ENCODE data around the gene PEX14.

DNA sequence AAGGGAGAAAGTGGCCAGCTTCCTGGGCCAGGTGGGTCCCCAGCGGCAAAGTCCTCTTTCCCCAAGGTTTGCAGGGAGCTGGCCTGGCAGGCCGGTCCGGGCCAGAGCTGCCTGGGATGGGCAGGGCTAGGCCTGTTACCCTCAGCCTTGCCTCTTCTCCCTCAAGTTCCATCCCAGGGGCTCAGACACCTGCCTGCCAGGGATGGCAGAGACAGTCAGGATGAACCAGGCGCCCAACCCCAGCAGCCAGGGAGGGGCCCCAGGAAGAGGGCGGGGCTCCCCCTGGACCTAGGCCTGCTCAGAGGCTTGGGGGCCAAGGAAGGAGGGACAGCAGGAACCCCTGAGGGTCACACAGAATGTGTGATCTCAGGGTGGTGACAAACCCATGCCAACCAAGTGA, 201.1 kb downstream of the PEX14 start:
- no peak for TF ChIP-seq OSR1 (CRISPR knock-in tag; IDR thresholded peaks at IDR 0.05)
- TF ChIP-seq PPARA (CRISPR knock-in tag; IDR thresholded peaks at IDR 0.05; ENCODE audit: borderline replicate concordance), result no peak
- TF ChIP-seq ZNF565 (CRISPR knock-in tag; conservative IDR thresholded peaks at IDR 0.05; ENCODE audit: low read depth), result no peak
- TF ChIP-seq, protein P1, sequence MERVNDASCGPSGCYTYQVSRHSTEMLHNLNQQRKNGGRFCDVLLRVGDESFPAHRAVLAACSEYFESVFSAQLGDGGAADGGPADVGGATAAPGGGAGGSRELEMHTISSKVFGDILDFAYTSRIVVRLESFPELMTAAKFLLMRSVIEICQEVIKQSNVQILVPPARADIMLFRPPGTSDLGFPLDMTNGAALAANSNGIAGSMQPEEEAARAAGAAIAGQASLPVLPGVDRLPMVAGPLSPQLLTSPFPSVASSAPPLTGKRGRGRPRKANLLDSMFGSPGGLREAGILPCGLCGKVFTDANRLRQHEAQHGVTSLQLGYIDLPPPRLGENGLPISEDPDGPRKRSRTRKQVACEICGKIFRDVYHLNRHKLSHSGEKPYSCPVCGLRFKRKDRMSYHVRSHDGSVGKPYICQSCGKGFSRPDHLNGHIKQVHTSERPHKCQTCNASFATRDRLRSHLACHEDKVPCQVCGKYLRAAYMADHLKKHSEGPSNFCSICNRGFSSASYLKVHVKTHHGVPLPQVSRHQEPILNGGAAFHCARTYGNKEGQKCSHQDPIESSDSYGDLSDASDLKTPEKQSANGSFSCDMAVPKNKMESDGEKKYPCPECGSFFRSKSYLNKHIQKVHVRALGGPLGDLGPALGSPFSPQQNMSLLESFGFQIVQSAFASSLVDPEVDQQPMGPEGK (CRISPR knock-in tag; IDR thresholded peaks at IDR 0.05; ENCODE audit: borderline replicate concordance), result no peak
- TF ChIP-seq ZFP30 (CRISPR knock-in tag; IDR thresholded peaks at IDR 0.05), result no peak
- no peak for TF ChIP-seq ZNF70 (CRISPR knock-in tag; IDR thresholded peaks at IDR 0.05)
- TF ChIP-seq, protein P2, sequence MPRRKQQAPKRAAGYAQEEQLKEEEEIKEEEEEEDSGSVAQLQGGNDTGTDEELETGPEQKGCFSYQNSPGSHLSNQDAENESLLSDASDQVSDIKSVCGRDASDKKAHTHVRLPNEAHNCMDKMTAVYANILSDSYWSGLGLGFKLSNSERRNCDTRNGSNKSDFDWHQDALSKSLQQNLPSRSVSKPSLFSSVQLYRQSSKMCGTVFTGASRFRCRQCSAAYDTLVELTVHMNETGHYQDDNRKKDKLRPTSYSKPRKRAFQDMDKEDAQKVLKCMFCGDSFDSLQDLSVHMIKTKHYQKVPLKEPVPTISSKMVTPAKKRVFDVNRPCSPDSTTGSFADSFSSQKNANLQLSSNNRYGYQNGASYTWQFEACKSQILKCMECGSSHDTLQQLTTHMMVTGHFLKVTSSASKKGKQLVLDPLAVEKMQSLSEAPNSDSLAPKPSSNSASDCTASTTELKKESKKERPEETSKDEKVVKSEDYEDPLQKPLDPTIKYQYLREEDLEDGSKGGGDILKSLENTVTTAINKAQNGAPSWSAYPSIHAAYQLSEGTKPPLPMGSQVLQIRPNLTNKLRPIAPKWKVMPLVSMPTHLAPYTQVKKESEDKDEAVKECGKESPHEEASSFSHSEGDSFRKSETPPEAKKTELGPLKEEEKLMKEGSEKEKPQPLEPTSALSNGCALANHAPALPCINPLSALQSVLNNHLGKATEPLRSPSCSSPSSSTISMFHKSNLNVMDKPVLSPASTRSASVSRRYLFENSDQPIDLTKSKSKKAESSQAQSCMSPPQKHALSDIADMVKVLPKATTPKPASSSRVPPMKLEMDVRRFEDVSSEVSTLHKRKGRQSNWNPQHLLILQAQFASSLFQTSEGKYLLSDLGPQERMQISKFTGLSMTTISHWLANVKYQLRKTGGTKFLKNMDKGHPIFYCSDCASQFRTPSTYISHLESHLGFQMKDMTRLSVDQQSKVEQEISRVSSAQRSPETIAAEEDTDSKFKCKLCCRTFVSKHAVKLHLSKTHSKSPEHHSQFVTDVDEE (CRISPR knock-in tag; IDR thresholded peaks at IDR 0.05), result no peak
- no peak for TF ChIP-seq CSDC2 (CRISPR knock-in tag; IDR thresholded peaks at IDR 0.05)
- TF ChIP-seq, protein P3, sequence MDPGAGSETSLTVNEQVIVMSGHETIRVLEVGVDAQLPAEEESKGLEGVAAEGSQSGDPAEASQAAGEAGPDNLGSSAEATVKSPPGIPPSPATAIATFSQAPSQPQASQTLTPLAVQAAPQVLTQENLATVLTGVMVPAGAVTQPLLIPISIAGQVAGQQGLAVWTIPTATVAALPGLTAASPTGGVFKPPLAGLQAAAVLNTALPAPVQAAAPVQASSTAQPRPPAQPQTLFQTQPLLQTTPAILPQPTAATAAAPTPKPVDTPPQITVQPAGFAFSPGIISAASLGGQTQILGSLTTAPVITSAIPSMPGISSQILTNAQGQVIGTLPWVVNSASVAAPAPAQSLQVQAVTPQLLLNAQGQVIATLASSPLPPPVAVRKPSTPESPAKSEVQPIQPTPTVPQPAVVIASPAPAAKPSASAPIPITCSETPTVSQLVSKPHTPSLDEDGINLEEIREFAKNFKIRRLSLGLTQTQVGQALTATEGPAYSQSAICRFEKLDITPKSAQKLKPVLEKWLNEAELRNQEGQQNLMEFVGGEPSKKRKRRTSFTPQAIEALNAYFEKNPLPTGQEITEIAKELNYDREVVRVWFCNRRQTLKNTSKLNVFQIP (CRISPR knock-in tag; IDR thresholded peaks at IDR 0.05; ENCODE audit: borderline replicate concordance, low read depth), result no peak
- TF ChIP-seq, protein P4, sequence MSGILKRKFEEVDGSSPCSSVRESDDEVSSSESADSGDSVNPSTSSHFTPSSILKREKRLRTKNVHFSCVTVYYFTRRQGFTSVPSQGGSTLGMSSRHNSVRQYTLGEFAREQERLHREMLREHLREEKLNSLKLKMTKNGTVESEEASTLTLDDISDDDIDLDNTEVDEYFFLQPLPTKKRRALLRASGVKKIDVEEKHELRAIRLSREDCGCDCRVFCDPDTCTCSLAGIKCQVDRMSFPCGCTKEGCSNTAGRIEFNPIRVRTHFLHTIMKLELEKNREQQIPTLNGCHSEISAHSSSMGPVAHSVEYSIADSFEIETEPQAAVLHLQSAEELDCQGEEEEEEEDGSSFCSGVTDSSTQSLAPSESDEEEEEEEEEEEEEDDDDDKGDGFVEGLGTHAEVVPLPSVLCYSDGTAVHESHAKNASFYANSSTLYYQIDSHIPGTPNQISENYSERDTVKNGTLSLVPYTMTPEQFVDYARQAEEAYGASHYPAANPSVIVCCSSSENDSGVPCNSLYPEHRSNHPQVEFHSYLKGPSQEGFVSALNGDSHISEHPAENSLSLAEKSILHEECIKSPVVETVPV (CRISPR knock-in tag; IDR thresholded peaks at IDR 0.05), result no peak
- no peak for TF ChIP-seq RARB (CRISPR knock-in tag; IDR thresholded peaks at IDR 0.05)
- no peak for TF ChIP-seq ZC3H10 (CRISPR knock-in tag; IDR thresholded peaks at IDR 0.05)
- TF ChIP-seq CREB5 (CRISPR knock-in tag; IDR thresholded peaks at IDR 0.05; ENCODE audit: low read depth), result no peak
- no peak for TF ChIP-seq TCF4 (CRISPR knock-in tag; IDR thresholded peaks at IDR 0.05; ENCODE audit: borderline replicate concordance)

All from SK-N-SH treated with all-trans-retinoic acid at 6 μM for 48 hours (cell line).